Liver (tissue), 9 donors: Measurements from ENCODE around the gene SKAP1. TPM values are rescaled to one million over a fixed set of nuclear protein-coding genes. Genes with fewer than 3 reads are reported as not detected.

Source experiments
- DNase-seq: peaks from one replicate; pipeline ENCODE4 v3.0.0-alpha.2; 2017; ENCODE audit warnings: low spot score
- H3K27ac ChIP-seq, 2 donors: one replicate each; pipeline ENCODE4 v1.7.0; 2013; ENCODE audit warnings: inconsistent platforms in 2 of 2, low read length in 2 of 2, control low read depth in 1 of 2, low read depth in 1 of 2, mild to moderate bottlenecking in 1 of 2
- H3K27me3 ChIP-seq, 4 donors: one replicate each; pipeline versions ENCODE4 v1.6.1 to v1.7.0; 2013; ENCODE audit warnings: low read length in 3 of 4, inconsistent platforms in 1 of 4, mild to moderate bottlenecking in 1 of 4, moderate library complexity in 1 of 4; ENCODE audit not compliant: control insufficient read depth in 4 of 4, insufficient read depth in 4 of 4
- H3K36me3 ChIP-seq, 4 donors: one replicate each; pipeline versions ENCODE4 v1.6.1 to v1.7.0; 2013; ENCODE audit warnings: low read length in 3 of 4, mild to moderate bottlenecking in 3 of 4, low read depth in 1 of 4, moderate library complexity in 1 of 4; ENCODE audit not compliant: control insufficient read depth in 4 of 4, insufficient read depth in 3 of 4
- H3K4me1 ChIP-seq, 4 donors: one replicate each; pipeline versions ENCODE4 v1.6.1 to v1.7.0; 2013; ENCODE audit warnings: low read length in 3 of 4, mild to moderate bottlenecking in 3 of 4, moderate library complexity in 1 of 4; ENCODE audit not compliant: control insufficient read depth in 4 of 4, insufficient read depth in 4 of 4
- H3K4me3 ChIP-seq, 3 donors: one replicate each; pipeline versions ENCODE4 v1.6.1 to v1.7.0; 2013; ENCODE audit warnings: low read length in 3 of 3, control low read depth in 1 of 3, low read depth in 1 of 3, mild to moderate bottlenecking in 1 of 3
- H3K9ac ChIP-seq, 2 donors: one replicate each; pipeline ENCODE4 v1.7.0; 2013; ENCODE audit warnings: low read length in 2 of 2, mild to moderate bottlenecking in 2 of 2, moderate library complexity in 2 of 2, control low read depth in 1 of 2, low read depth in 1 of 2
- H3K9me3 ChIP-seq, 4 donors: one replicate each; pipeline versions ENCODE4 v1.6.1 to v1.7.0; 2013; ENCODE audit warnings: low read length in 3 of 4; ENCODE audit not compliant: control insufficient read depth in 4 of 4
- EGR1 ChIP-seq, 2 donors: IDR thresholded peaks; 2 replicates each; pipeline ENCODE4 v1.6.1; 2016 to 2018; ENCODE audit warnings: antibody characterized with exemption in 2 of 2, low read depth in 2 of 2
- FOXA1 ChIP-seq: IDR thresholded peaks from 2 replicates; pipeline ENCODE4 v1.6.1; 2016; ENCODE audit warnings: antibody characterized with exemption
- FOXA2 ChIP-seq: IDR thresholded peaks from 2 replicates; pipeline ENCODE4 v1.6.1; 2016; ENCODE audit warnings: antibody characterized with exemption
- GABPA ChIP-seq, 2 donors: IDR thresholded peaks in 1 of 2; conservative IDR thresholded peaks in 1 of 2; 2 replicates each; pipeline ENCODE4 v1.6.1; 2016; ENCODE audit warnings: antibody characterized with exemption in 2 of 2, mild to moderate bottlenecking in 1 of 2, moderate library complexity in 1 of 2
- HNF4A ChIP-seq, 2 donors: conservative IDR thresholded peaks; 2 replicates each; pipeline ENCODE4 v1.6.1; 2016; ENCODE audit warnings: antibody characterized with exemption in 2 of 2, mild to moderate bottlenecking in 2 of 2
- HNF4G ChIP-seq: IDR thresholded peaks from 2 replicates; pipeline ENCODE4 v1.6.1; 2016; ENCODE audit warnings: antibody characterized with exemption
- JUND ChIP-seq, 2 donors: IDR thresholded peaks; 2 replicates each; pipeline ENCODE4 v1.6.1; 2016; ENCODE audit warnings: antibody characterized with exemption in 2 of 2
- MAX ChIP-seq: IDR thresholded peaks from 2 replicates; pipeline ENCODE4 v1.6.1; 2016; ENCODE audit warnings: antibody characterized with exemption
- NR2F2 ChIP-seq: IDR thresholded peaks from 2 replicates; pipeline ENCODE4 v1.6.1; 2016; ENCODE audit warnings: antibody characterized with exemption
- RAD21 ChIP-seq, 2 donors: IDR thresholded peaks; 2 replicates each; pipeline ENCODE4 v1.6.1; 2016; ENCODE audit warnings: antibody characterized with exemption in 2 of 2, mild to moderate bottlenecking in 2 of 2
- REST ChIP-seq: IDR thresholded peaks from 2 replicates; pipeline ENCODE4 v1.6.1; 2016; ENCODE audit warnings: antibody characterized with exemption, mild to moderate bottlenecking
- RXRA ChIP-seq, 2 donors: IDR thresholded peaks; 2 replicates each; pipeline ENCODE4 v1.6.1; 2017 to 2018; ENCODE audit warnings: antibody characterized with exemption in 2 of 2, mild to moderate bottlenecking in 1 of 2
- SP1 ChIP-seq: IDR thresholded peaks from 2 replicates; pipeline ENCODE4 v1.6.1; 2018; ENCODE audit warnings: antibody characterized with exemption, mild to moderate bottlenecking
- TAF1 ChIP-seq: conservative IDR thresholded peaks from 2 replicates; pipeline ENCODE4 v1.6.1; 2016; ENCODE audit warnings: antibody characterized with exemption, mild to moderate bottlenecking
- YY1 ChIP-seq: IDR thresholded peaks from 2 replicates; pipeline ENCODE4 v1.6.1; 2016; ENCODE audit warnings: antibody characterized with exemption, mild to moderate bottlenecking
- WGBS: extraction: QIAGEN DNeasy Blood & Tissue Kit; methylation state at CpG from one replicate; pipeline ENCODE4 v1.1.7; 2013; 5-methylcytosine and 5-hydroxymethylcytosine counted together
- polyA plus RNA-seq, 2 donors: library from polyadenylated mRNA; stranded (reverse) in 1 of 2; unstranded in 1 of 2; fragments of 200-250 nt in 1 of 2; fragments of >200 nt in 1 of 2; fragmentation: Nextera tagmentation in 1 of 2; extraction: Ambion mirVana in 1 of 2; gene quantifications; one replicate each; pipeline versions ENCODE4 v1.2.1 to v1.2.3, GENCODE V29; 2013 to 2015
- total RNA-seq, 2 donors: library from RNA; depleted of rRNA; stranded (reverse); fragments of >200 nt; gene quantifications; one replicate each; pipeline ENCODE4 v1.2.3, GENCODE V29; 2014
- TF ChIP-seq, protein P1 (sequence below): IDR thresholded peaks from 2 replicates; pipeline ENCODE4 v1.6.1; 2016; ENCODE audit warnings: antibody characterized with exemption
- TF ChIP-seq, protein P2 (sequence below): IDR thresholded peaks from 2 replicates; pipeline ENCODE4 v1.6.1; 2016; ENCODE audit warnings: antibody characterized with exemption
- TF ChIP-seq, protein P3 (sequence below): fragments of 150-350 bp; IDR thresholded peaks from 2 replicates; pipeline ENCODE4 v1.5.1; 2017; ENCODE audit warnings: improper control_type of control experiment, low read depth, low read length; ENCODE audit not compliant: missing input control
- donor health status: healthy.
- donor health status: healthy.
- donor health status: healthy.
- donor health status: healthy.
- donor health status: healthy.

Gene SKAP1
- total and polyA plus RNA-seq, 4 donors = 2.5 to 20.8 (median 11.3) TPM

DNA sequence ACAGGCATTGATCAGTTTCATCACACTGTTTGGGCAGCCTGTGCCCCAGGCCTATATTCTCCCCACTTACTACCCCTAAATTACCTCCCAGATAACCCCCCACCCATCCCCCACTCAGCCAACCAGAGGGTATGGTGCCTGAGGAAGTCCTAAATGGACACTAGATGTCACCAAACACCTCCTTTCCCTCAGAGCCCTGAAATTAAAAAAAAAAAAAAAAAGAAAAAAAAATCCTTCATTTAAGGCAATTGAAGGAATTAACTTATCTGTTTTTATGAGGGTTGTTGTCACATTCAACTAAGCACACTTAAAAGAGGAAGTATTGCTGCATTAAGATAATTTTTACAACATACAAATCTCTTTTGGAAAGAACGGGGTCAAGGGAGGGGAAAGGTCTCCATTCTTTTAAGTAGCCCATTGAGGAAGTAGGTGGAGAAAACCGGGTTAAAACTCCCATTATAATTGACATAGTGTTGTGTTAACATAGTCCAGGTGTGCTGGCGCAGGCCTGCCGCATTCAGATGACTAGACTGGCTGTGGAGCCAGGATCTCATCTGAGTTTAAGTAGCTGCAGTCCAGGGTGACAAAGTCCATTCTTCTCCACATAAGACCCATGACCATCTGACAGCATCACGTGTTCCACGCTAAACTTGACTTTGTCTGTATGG is 276.2 kb downstream of the SKAP1 start:
- H3K27me3 ChIP-seq = no peaks in the 10 kb centered on the region
- peaks cover 0 to 10% (median 3%) of the 10 kb centered on the region in 4 donors for H3K36me3 ChIP-seq
- no peak overlapping the region for H3K4me3 ChIP-seq
- H3K9me3 ChIP-seq = no peaks in the 10 kb centered on the region
- DNase-seq = no peak
- TF ChIP-seq, protein P1, sequence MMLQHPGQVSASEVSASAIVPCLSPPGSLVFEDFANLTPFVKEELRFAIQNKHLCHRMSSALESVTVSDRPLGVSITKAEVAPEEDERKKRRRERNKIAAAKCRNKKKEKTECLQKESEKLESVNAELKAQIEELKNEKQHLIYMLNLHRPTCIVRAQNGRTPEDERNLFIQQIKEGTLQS = no peak
- TF ChIP-seq SP1 (peak; percentile 78), RAD21 (IDR thresholded peaks at IDR 0.05) (peak; percentile 81), RXRA (IDR thresholded peaks at IDR 0.05) (peak; percentile 60 to 79), NR2F2 (no peak), MAX (no peak), GABPA (IDR thresholded peaks at IDR 0.05 in 1 of 2, conservative IDR thresholded peaks at IDR 0.05 in 1 of 2) (no peak), JUND (IDR thresholded peaks at IDR 0.05) (peak in 1 of 2 donors; percentile 68), REST (no peak), HNF4A (conservative IDR thresholded peaks at IDR 0.05) (peak; percentile 91 to 94), FOXA2 (peak; percentile 42), HNF4G (peak; percentile 71), EGR1 (IDR thresholded peaks at IDR 0.05; ENCODE audit: low read depth in 2 of 2) (no peak), YY1 (peak; percentile 26), FOXA1 (no peak), TAF1 (no peak)
- TF ChIP-seq, protein P2, sequence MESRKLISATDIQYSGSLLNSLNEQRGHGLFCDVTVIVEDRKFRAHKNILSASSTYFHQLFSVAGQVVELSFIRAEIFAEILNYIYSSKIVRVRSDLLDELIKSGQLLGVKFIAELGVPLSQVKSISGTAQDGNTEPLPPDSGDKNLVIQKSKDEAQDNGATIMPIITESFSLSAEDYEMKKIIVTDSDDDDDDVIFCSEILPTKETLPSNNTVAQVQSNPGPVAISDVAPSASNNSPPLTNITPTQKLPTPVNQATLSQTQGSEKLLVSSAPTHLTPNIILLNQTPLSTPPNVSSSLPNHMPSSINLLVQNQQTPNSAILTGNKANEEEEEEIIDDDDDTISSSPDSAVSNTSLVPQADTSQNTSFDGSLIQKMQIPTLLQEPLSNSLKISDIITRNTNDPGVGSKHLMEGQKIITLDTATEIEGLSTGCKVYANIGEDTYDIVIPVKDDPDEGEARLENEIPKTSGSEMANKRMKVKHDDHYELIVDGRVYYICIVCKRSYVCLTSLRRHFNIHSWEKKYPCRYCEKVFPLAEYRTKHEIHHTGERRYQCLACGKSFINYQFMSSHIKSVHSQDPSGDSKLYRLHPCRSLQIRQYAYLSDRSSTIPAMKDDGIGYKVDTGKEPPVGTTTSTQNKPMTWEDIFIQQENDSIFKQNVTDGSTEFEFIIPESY = peak; percentile 39
- TF ChIP-seq, protein P3, sequence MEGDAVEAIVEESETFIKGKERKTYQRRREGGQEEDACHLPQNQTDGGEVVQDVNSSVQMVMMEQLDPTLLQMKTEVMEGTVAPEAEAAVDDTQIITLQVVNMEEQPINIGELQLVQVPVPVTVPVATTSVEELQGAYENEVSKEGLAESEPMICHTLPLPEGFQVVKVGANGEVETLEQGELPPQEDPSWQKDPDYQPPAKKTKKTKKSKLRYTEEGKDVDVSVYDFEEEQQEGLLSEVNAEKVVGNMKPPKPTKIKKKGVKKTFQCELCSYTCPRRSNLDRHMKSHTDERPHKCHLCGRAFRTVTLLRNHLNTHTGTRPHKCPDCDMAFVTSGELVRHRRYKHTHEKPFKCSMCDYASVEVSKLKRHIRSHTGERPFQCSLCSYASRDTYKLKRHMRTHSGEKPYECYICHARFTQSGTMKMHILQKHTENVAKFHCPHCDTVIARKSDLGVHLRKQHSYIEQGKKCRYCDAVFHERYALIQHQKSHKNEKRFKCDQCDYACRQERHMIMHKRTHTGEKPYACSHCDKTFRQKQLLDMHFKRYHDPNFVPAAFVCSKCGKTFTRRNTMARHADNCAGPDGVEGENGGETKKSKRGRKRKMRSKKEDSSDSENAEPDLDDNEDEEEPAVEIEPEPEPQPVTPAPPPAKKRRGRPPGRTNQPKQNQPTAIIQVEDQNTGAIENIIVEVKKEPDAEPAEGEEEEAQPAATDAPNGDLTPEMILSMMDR = peak; percentile 50
- 25% methylated on average over 6 of the region's 6 CpGs for WGBS
- peak overlapping the region in 1 of 2 donors; percentile 33 for H3K27ac ChIP-seq
- peaks cover 0 to 27% (median 18%) of the 10 kb centered on the region in 4 donors for H3K4me1 ChIP-seq
- H3K9ac ChIP-seq = no peak overlapping the region
